H1 (cell line): Measurements from ENCODE around the gene TSPAN5. TPM values are rescaled to one million over a fixed set of nuclear protein-coding genes. Genes with fewer than 3 reads are reported as not detected.

Experiments
- CTCF ChIA-PET: fragments of 300-600 bp; sonication (Branson Sonifier 250); formaldehyde crosslinking; loops from one replicate; lab custom pipeline; 2021; ENCODE audit not compliant: partially characterized antibody; lab: Charles Lee
- POLR2A ChIA-PET: fragments of 300-600 bp; sonication (Branson Sonifier 250); formaldehyde crosslinking; loops from one replicate; lab custom pipeline; 2021; ENCODE audit warnings: inconsistent platforms; ENCODE audit not compliant: partially characterized antibody; lab: Charles Lee
- DNase-seq, 2 experiments: peaks; one replicate each; pipeline versions ENCODE4 v3.0.0 to v3.0.0-alpha.2; 2010 to 2022; ENCODE audit warnings: low spot score in 2 of 2, low read depth in 1 of 2, mixed read lengths in 1 of 2
- FAIRE-seq: peaks from 2 replicates; lab custom pipeline; 2011; peaks lifted over from hg19 to GRCh38; lab: Jason Lieb, UNC
- H2AFZ ChIP-seq: 2 replicates; pipeline ENCODE4 v1.8.1; 2012; ENCODE audit warnings: low read length, inconsistent platforms
- H2AK5ac ChIP-seq: 2 replicates; pipeline ENCODE4 v1.6.1; 2013; ENCODE audit warnings: low read depth, low read length
- H2BK120ac ChIP-seq: replicated peaks from 2 replicates; pipeline ENCODE3; 2013; ENCODE audit warnings: low read depth, low read length, inconsistent platforms
- H2BK12ac ChIP-seq: 2 replicates; pipeline ENCODE4 v1.6.1; 2013; ENCODE audit warnings: low read depth, low read length
- H2BK15ac ChIP-seq: 2 replicates; pipeline ENCODE4 v1.6.1; 2013; ENCODE audit warnings: low read length
- H2BK20ac ChIP-seq: 2 replicates; pipeline ENCODE4 v1.6.1; 2013; ENCODE audit warnings: low read length
- H2BK5ac ChIP-seq: 2 replicates; pipeline ENCODE4 v1.6.1; 2013; ENCODE audit warnings: low read depth, low read length
- H3K14ac ChIP-seq: 2 replicates; pipeline ENCODE4 v1.6.1; 2013; ENCODE audit warnings: inconsistent platforms; ENCODE audit not compliant: insufficient read length
- H3K18ac ChIP-seq: 2 replicates; pipeline ENCODE4 v1.6.1; 2013; ENCODE audit warnings: low read length; ENCODE audit errors: extremely low read depth
- H3K23ac ChIP-seq: 2 replicates; pipeline ENCODE4 v1.6.1; 2013; ENCODE audit warnings: inconsistent platforms; ENCODE audit not compliant: insufficient read length
- H3K23me2 ChIP-seq: 2 replicates; pipeline ENCODE4 v1.6.1; 2013; ENCODE audit warnings: low read depth, low read length
- H3K27ac ChIP-seq: 2 replicates; pipeline ENCODE4 v1.6.1; 2011; ENCODE audit warnings: low read depth, low read length, inconsistent platforms
- H3K27me3 ChIP-seq, 4 experiments: replicated peaks in 1 of 4; 1 replicate in 1 of 4; 2 replicates in 3 of 4; pipeline versions ENCODE4 v1.6.1 to v1.8.1; 2011 to 2013; ENCODE audit warnings: low read length in 3 of 4, mild to moderate bottlenecking in 3 of 4, inconsistent platforms in 2 of 4, mixed read lengths in 2 of 4, moderate library complexity in 1 of 4; ENCODE audit not compliant: control insufficient read depth in 3 of 4, insufficient read depth in 3 of 4; ENCODE audit errors: extremely low read depth in 1 of 4
- H3K36me3 ChIP-seq, 4 experiments: 2 replicates each; pipeline versions ENCODE4 v1.6.1 to v1.8.1; 2011 to 2013; ENCODE audit warnings: mild to moderate bottlenecking in 4 of 4, low read length in 3 of 4, moderate library complexity in 2 of 4, control low read depth in 1 of 4, inconsistent platforms in 1 of 4; ENCODE audit not compliant: insufficient read depth in 4 of 4, control insufficient read depth in 2 of 4
- H3K4ac ChIP-seq: replicated peaks from 2 replicates; pipeline ENCODE3; 2013; ENCODE audit warnings: low read length, low read depth, mixed read lengths, inconsistent platforms; ENCODE audit not compliant: insufficient read length
- H3K4me1 ChIP-seq, 4 experiments: replicated peaks in 1 of 4; 1 replicate in 1 of 4; 2 replicates in 3 of 4; pipeline versions ENCODE4 v1.6.1 to v1.8.1; 2011 to 2013; ENCODE audit warnings: low read length in 3 of 4, inconsistent platforms in 2 of 4, mixed read lengths in 1 of 4; ENCODE audit not compliant: insufficient read depth in 4 of 4, control insufficient read depth in 3 of 4
- H3K4me2 ChIP-seq, 2 experiments: 2 replicates each; pipeline versions ENCODE4 v1.6.1 to v1.8.1; 2011 to 2013; ENCODE audit warnings: low read depth in 2 of 2, low read length in 2 of 2, control low read depth in 1 of 2, inconsistent platforms in 1 of 2, mild to moderate bottlenecking in 1 of 2; ENCODE audit not compliant: insufficient read depth in 1 of 2
- H3K4me3 ChIP-seq, 4 experiments: fragments of 200-600, 300-600 bp in 1 of 4; sonication (generic), shearing (Covaris generic), sonication (Bioruptor Twin) in 1 of 4; 2 replicates each; pipeline versions ENCODE4 v1.5.1 to v1.8.1; 2011 to 2016; ENCODE audit warnings: low read length in 4 of 4, low read depth in 3 of 4, control low read depth in 2 of 4, inconsistent platforms in 2 of 4, mild to moderate bottlenecking in 2 of 4, mixed read lengths in 1 of 4, moderate library complexity in 1 of 4; ENCODE audit not compliant: insufficient read depth in 2 of 4; ENCODE audit errors: extremely low read depth in 1 of 4
- H3K56ac ChIP-seq: replicated peaks from 2 replicates; pipeline ENCODE3; 2013; ENCODE audit warnings: low read depth, mild to moderate bottlenecking, mixed read lengths, low read length, inconsistent platforms; ENCODE audit not compliant: insufficient read length
- H3K79me1 ChIP-seq: 2 replicates; pipeline ENCODE4 v1.6.1; 2013; ENCODE audit warnings: low read depth, low read length, control low read depth
- H3K79me2 ChIP-seq, 2 experiments: 2 replicates each; pipeline versions ENCODE4 v1.6.1 to v1.8.1; 2012 to 2013; ENCODE audit warnings: low read length in 2 of 2, mild to moderate bottlenecking in 2 of 2, inconsistent platforms in 1 of 2; ENCODE audit not compliant: insufficient read depth in 2 of 2, control insufficient read depth in 1 of 2
- H3K9ac ChIP-seq, 4 experiments: replicated peaks in 1 of 4; 1 replicate in 1 of 4; 2 replicates in 3 of 4; pipeline versions ENCODE4 v1.6.1 to v1.8.1; 2011 to 2013; ENCODE audit warnings: low read depth in 3 of 4, low read length in 3 of 4, control low read depth in 2 of 4, mild to moderate bottlenecking in 2 of 4, moderate library complexity in 2 of 4, inconsistent platforms in 1 of 4; ENCODE audit errors: extremely low read depth in 1 of 4
- H3K9me3 ChIP-seq, 2 experiments: 2 replicates each; pipeline versions ENCODE4 v1.6.1 to v1.8.1; 2012 to 2013; ENCODE audit warnings: mild to moderate bottlenecking in 2 of 2, moderate library complexity in 2 of 2, control low read depth in 1 of 2, inconsistent platforms in 1 of 2, low read depth in 1 of 2, low read length in 1 of 2, mixed read lengths in 1 of 2; ENCODE audit not compliant: insufficient read depth in 2 of 2
- H4K20me1 ChIP-seq, 2 experiments: replicated peaks in 1 of 2; 2 replicates each; pipeline versions ENCODE3 to v1.8.1; 2011 to 2013; ENCODE audit warnings: inconsistent platforms in 2 of 2, low read length in 2 of 2, mild to moderate bottlenecking in 1 of 2; ENCODE audit not compliant: insufficient read depth in 2 of 2, control insufficient read depth in 1 of 2
- H4K5ac ChIP-seq: 2 replicates; pipeline ENCODE4 v1.6.1; 2013; ENCODE audit warnings: low read length, low read depth, mixed read lengths, inconsistent platforms; ENCODE audit not compliant: insufficient read length
- H4K8ac ChIP-seq: 2 replicates; pipeline ENCODE4 v1.8.0; 2013; ENCODE audit warnings: mild to moderate bottlenecking, moderate library complexity, low read length, inconsistent platforms; ENCODE audit not compliant: insufficient read depth; ENCODE audit errors: extremely low read depth
- H4K91ac ChIP-seq: replicated peaks from 2 replicates; pipeline ENCODE3; 2013; ENCODE audit warnings: low read length, mixed read lengths, inconsistent platforms; ENCODE audit not compliant: insufficient read length
- BACH1 ChIP-seq: IDR thresholded peaks from 2 replicates; pipeline ENCODE4 v1.6.1; 2012; ENCODE audit warnings: low read length, improper control_type of control experiment
- BRCA1 ChIP-seq: IDR thresholded peaks from 2 replicates; pipeline ENCODE4 v1.6.1; 2012; ENCODE audit warnings: low read depth, low read length, improper control_type of control experiment
- CBX5 ChIP-seq: fragments of 300-800, 300-1000 bp; sonication (generic); IDR thresholded peaks from 2 replicates; pipeline ENCODE4 v1.7.1; 2016; ENCODE audit warnings: antibody characterized with exemption, low read length, low read depth
- MAX ChIP-seq: IDR thresholded peaks from 2 replicates; pipeline ENCODE4 v1.6.1; 2012; ENCODE audit warnings: inconsistent platforms
- SUZ12 ChIP-seq: fragments of 200-600 bp; sonication (generic); IDR thresholded peaks from 2 replicates; pipeline ENCODE4 v1.6.1; 2012; ENCODE audit warnings: mild to moderate bottlenecking, inconsistent platforms, low read length, moderate library complexity, mixed read lengths
- TAF7 ChIP-seq: optimal IDR thresholded peaks from 2 replicates; pipeline ENCODE3; 2011; ENCODE audit warnings: low read depth, mild to moderate bottlenecking, inconsistent platforms, low read length, moderate library complexity, borderline replicate concordance
- ZNF274 ChIP-seq: IDR thresholded peaks from 2 replicates; pipeline ENCODE4 v1.7.0; 2012; ENCODE audit warnings: low read length, borderline replicate concordance; ENCODE audit errors: extremely low read depth
- WGBS, 2 experiments: shearing (Covaris generic) in 1 of 2; methylation state at CpG; one replicate each; pipeline versions ENCODE4 v1.1.6 to v1.1.7; 2013 to 2015; ENCODE audit warnings: low lambda C conversion rate in 2 of 2, mixed read lengths in 2 of 2, inconsistent platforms in 1 of 2, low coverage in 1 of 2, missing lambda C conversion rate in 1 of 2; ENCODE audit not compliant: insufficient replicate concordance in 2 of 2, insufficient coverage in 1 of 2, insufficient read length in 1 of 2; ENCODE audit errors: extremely low coverage in 1 of 2, missing lambda C conversion rate in 1 of 2; 5-methylcytosine and 5-hydroxymethylcytosine counted together
- polyA plus RNA-seq, 7 experiments: library from polyadenylated mRNA; depleted of rRNA in 3 of 7; stranded (reverse) in 5 of 7; unstranded in 2 of 7; fragments of >200 nt in 5 of 7; fragments of 200-250 nt in 2 of 7; gene quantifications; 1 replicate in 5 of 7; 2 replicates in 1 of 7; 4 replicates in 1 of 7; pipeline versions ENCODE4 v1.2.1 to v1.2.3, GENCODE V29; 2011 to 2013; ENCODE audit warnings: missing spikeins in 2 of 7, mixed read lengths in 2 of 7
- total RNA-seq: library from RNA; stranded (reverse); fragmentation: NEBNext Ultra II Directional; extraction: Animal tissue kit (Norgen Biotek cat#: 25700); gene quantifications from 2 replicates; pipeline ENCODE4 v1.2.1, GENCODE V29; 2021

The TSPAN5 gene
- total and polyA plus RNA-seq, 2 of the 8 experiments (the other 6 are each of a cell fraction or from before 2014, with no cell fraction given) = 17.6 to 21.2 TPM

DNA sequence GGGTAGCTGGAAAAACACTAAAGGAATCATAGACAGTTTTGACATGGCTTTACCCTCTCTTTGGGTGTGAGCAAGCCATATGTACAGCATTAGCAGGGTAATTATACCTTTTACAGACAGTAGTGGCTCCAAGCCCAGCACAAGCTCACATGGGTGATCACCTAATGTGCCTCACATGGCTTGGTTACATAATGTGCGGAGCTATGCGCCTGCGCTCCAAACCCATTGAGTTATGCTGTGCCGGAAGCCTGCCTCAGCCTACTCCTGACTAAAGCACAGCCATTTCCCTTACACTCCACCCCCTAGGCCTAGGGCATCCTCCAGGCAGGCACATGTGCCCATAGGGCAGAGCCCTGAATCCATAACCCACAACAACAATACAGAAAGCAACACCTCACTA is 6.5 kb upstream of the TSPAN5 start:
- DNase-seq = no peak
- H2BK5ac ChIP-seq = no peak overlapping the region
- TF ChIP-seq MAX (0 out of 2 replicates have a peak, but pooled peaks have one; percentile 35), CBX5 (peak; percentile 84; the same call in 1 of the 2 replicates), TAF7 (no peak), ZNF274 (no peak), BRCA1 (no peak), BACH1 (no peak), SUZ12 (no peak)
- POLR2A ChIA-PET = interaction anchor here (1.0 kb wide), 1 partner anchor 330 kb away, joined by 3 read pairs; the partner anchor contains the start of gene METAP1
- H2AFZ ChIP-seq = no peak overlapping the region
- peaks cover 18 to 20% of the 10 kb centered on the region in 2 experiments for H3K9me3 ChIP-seq
- H3K4me1 ChIP-seq = peaks cover 7 to 14% (median 9%) of the 10 kb centered on the region in 4 experiments; a peak in 6 of 7 replicates
- H3K27ac ChIP-seq = no peak overlapping the region
- no peak overlapping the region for H3K14ac ChIP-seq
- no peak overlapping the region for H2BK120ac ChIP-seq
- no peak overlapping the region for H3K18ac ChIP-seq
- WGBS, 2 experiments = 92% methylated on average over 4 of the region's 4 CpGs; no CpG with 5 or more reads in 1 of the 2 experiments
- CTCF ChIA-PET = interaction anchor here (0.5 to 1.2 kb wide), 3 partner anchors 11 to 502 kb away, joined by 3 to 6 read pairs (median 3); no protein-coding TSS in a partner anchor
- no peaks in the 10 kb centered on the region for H3K23me2 ChIP-seq
- no peak overlapping the region for H3K23ac ChIP-seq
- H4K8ac ChIP-seq = no peak overlapping the region; the same call in 1 of the 2 replicates
- no peak overlapping the region for H3K4ac ChIP-seq
- peak overlapping the region; percentile 4; the same call in 1 of the 2 replicates for H2BK15ac ChIP-seq
- no peak overlapping the region for H3K4me3 ChIP-seq
- no peak overlapping the region for H2AK5ac ChIP-seq
- H2BK20ac ChIP-seq = no peak overlapping the region
- H3K9ac ChIP-seq = no peak overlapping the region
- H4K20me1 ChIP-seq = no peaks in the 10 kb centered on the region
- H3K79me1 ChIP-seq = no peaks in the 10 kb centered on the region
- no peaks in the 10 kb centered on the region for H3K79me2 ChIP-seq
- no peak overlapping the region for H4K91ac ChIP-seq
- no peak for FAIRE-seq
- H3K36me3 ChIP-seq = peaks cover 0 to 5% (median 0%) of the 10 kb centered on the region in 4 experiments; a peak in 1 of 8 replicates
- H3K27me3 ChIP-seq = no peaks in the 10 kb centered on the region; a peak in 2 of 7 replicates
- H3K4me2 ChIP-seq = no peak overlapping the region
- H4K5ac ChIP-seq = no peak overlapping the region
- no peak overlapping the region for H3K56ac ChIP-seq
- H2BK12ac ChIP-seq = no peak overlapping the region
